SHP77 treated with DMSO at 0.1 percent for 48 hours (cell line): ENCODE data around the gene PKMYT1.
A peak's percentile ranks its signal among the peaks of the same experiment; 100 is the strongest.

Experiments used
- DNase-seq: peaks from one replicate; lab custom pipeline; 2025; lab: John Stamatoyannopoulos, UW

The PKMYT1 gene

GRCh38 chr16:2973093-2973492 lies 7.2 kb downstream of the PKMYT1 start:
- DNase-seq, result no peak

- no peak for DNase-seq
Observed at GRCh38 chr16:2971985-2972784, 8.1 kb downstream of the PKMYT1 start.

DNA sequence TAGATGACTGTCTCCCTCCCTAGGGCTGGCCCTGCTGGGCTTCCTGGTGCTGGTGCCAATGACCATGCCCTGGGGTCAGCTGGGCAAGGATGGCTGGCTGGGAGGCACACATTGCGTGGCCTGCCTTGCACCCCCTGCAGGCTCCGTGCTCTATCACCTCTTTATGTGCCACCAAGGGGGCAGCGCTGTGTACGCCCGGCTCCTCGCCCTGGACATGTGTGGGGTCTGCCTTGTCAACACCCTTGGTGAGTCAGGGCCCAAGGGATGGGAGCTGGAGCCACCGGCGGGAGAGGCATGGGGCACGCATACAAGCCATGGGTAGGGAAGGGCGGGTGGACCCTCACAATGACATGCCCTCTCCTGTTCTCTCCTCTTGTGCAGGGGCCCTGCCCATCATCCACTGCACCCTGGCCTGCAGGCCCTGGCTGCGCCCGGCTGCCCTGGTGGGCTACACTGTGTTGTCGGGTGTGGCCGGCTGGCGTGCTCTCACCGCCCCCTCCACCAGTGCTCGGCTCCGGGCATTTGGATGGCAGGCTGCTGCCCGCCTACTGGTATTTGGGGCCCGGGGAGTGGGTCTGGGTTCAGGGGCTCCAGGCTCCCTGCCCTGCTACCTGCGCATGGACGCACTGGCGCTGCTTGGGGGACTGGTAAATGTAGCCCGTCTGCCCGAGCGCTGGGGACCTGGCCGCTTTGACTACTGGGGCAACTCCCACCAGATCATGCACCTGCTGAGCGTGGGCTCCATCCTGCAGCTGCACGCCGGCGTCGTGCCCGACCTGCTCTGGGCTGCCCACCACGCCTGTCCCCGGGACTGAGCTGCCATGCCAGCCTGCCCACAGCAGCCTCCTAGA lies 8.9 kb downstream of the PKMYT1 start:
- no peak for DNase-seq

- DNase-seq, result no peak
Observed at GRCh38 chr16:2970563-2970962, 9.7 kb downstream of the PKMYT1 start.

GRCh38 chr16:2969545-2970521 lies 10.4 kb downstream of the PKMYT1 start:
- DNase-seq, result peak; percentile 19

- DNase-seq, result peak; percentile 66
Observed at GRCh38 chr16:2968738-2969544, 11.3 kb downstream of the PKMYT1 start, which contains the start of gene PAQR4. Gene PAQR4 (plus strand): TSS chr16:2969348. CDS start chr16:2969675, 327 bp downstream.

GRCh38 chr16:2968368-2968737 lies 11.9 kb downstream of the PKMYT1 start:
- DNase-seq, result peak; percentile 1

DNA sequence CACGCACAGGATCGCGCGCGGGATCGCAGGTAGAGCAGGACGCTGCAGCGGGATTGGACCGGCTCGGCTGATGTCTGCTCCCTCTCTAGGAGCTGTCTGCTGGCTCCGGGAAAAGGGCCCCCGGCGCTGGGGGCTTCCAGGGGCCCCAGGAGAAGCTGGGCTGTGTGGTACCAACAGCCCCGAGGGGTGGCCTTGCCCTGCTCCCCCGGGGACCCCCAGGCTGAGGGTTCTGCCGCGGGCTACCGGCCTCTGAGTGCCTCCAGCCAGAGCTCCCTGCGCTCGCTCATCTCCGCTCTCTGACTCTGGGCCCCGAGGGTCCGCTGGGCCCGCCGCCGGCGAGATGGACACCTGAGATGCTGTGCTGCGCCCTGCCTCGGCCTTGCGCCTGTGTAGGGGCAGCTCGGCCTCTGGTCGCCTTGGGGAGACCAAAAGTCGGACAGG lies 12.5 kb downstream of the PKMYT1 start:
- DNase-seq, result no peak

DNA sequence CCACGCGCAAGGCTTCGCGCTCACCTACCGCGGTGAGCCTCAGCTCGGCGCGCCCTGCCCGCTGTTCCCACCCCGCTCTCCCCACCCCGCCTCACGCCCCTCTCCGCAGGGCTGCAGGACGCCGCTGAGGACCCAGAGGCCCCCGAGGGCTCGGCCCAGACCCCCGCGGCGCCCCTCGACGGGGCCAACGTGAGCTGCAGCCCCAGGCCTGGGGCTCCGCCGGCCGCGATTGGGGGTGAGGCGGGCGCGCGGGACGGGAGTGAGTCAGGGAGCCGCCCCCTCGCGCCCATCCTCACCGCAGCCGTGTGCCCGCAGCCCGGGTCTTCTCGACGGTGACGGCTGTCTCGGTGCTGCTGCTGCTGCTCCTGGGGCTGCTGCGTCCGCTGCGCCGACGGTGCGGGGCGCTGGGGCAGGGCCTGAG lies 13.0 kb downstream of the PKMYT1 start:
- no peak for DNase-seq

DNA sequence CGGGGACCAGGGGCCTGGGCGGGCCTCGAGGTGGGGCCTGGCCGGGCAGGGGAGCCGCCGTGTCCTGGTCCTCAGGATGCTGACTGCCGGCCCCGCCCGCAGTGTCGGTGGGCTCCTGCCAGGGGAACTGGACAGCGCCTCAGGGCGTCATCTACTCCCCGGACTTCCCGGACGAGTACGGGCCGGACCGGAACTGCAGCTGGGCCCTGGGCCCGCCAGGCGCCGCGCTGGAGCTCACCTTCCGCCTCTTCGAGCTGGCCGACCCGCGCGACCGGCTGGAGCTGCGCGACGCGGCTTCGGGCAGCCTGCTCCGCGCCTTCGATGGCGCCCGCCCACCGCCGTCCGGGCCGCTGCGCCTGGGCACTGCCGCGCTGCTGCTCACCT lies 13.4 kb downstream of the PKMYT1 start:
- DNase-seq, result no peak

DNA sequence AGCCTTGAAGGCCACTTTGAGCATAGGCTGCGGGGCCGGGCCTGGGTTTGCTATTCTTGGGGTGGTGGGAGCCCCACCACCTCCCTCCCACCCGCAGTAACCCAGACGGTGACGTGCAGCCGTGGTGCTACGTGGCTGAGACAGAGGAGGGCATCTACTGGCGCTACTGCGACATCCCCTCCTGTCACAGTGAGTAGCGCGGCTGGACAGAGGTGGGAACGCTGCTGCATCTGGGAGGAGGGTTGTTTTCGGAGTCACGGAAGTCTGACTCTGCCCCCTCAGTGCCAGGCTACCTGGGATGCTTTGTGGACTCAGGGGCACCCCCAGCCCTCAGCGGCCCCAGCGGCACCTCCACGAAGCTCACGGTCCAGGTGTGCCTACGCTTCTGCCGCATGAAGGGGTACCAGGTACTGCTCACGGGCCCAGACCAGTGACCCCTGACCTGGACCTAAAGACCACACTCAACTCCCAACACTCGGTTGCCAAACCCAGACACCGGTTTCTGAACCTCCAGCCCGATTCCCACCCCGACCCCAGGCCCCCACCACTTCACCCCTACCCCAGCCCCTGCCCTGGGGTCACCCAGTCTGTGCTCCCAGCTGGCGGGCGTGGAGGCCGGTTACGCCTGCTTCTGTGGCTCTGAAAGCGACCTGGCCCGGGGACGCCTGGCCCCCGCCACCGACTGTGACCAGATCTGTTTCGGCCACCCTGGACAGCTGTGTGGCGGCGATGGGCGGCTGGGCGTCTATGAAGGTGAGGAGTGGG lies 14.0 kb downstream of the PKMYT1 start:
- no peak for DNase-seq

DNA sequence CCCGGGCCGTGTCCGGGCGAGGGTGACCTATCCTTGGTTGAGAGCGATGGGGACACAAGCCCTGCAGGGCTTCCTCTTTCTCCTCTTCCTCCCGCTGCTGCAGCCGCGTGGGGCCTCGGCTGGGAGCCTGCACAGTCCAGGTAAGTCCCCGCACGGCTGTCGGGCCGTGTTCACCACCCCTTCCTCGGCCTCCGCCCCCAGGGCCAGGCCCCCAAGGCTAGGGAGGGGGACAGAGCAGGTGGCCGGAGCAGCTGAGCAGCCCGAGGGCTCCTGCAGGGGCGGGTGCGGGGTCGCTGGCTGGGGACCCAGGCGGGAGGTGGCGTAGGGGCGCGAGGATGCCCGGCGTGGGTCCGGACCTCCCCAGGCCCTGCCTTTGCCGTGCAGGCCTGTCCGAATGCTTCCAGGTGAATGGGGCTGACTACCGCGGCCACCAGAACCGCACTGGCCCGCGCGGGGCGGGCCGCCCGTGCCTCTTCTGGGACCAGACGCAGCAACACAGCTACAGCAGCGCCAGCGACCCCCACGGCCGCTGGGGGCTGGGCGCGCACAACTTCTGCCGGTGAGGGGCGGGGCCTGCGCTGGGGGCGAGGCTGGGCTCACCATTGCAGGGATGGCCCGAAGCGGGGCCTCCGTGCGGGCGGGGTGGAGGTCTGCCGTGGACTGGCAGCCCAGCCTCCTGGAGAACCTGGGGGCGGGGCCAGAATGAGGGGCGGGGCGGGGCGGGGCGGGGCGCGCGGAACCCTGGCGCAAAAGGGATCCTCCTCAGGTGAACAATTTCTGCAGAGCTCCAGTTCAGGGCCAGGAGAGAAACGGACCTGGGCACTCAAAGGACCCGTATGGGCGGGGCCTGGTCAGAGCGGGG lies 15.5 kb downstream of the PKMYT1 start:
- DNase-seq, result peak; percentile 28

DNA sequence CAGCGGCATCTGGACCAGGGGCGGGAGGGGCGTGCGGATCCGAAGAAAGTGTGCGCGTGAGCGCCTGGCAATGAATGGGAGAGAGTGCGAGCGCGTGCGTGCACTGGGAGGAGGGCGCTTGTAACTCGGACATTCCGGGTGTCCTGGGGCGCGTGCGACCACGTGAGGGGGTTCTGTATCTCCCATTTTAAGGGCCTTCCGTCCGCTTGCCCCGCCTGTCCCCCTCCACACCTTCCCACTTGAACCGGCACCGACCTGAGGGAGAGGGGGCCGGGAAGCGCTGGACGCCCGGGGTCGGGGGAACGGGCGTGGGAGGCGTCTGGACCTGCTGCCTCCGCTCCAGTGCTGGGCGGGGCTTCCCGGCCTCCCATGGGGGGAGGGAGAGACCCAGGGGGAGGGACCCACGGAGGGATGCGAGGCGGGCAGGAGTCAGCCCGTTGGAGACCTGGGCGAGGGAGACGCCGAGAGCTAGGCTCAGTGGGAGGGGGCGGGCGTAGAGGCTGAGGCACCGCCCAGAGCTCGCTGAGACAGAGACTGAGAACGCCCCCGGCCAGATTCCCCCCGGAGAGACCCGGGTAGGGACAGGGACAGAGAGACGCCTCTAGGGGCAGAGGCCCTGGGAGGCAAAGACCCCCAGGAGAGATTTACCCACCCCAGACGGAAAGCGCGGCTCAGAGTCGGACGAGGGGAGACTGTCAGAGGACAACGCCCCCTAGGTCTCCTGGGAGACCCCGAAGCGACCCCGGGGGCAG lies 16.3 kb downstream of the PKMYT1 start, which contains the start of gene KREMEN2:
Gene KREMEN2, plus strand, starts transcription at position 553 of the 752 bp plus-strand sequence. CDS start 246 bp downstream, outside the sequence.
- DNase-seq, result peak; percentile 39

GRCh38 chr16:2963074-2963722 lies 17.0 kb downstream of the PKMYT1 start:
- DNase-seq, result no peak

DNA sequence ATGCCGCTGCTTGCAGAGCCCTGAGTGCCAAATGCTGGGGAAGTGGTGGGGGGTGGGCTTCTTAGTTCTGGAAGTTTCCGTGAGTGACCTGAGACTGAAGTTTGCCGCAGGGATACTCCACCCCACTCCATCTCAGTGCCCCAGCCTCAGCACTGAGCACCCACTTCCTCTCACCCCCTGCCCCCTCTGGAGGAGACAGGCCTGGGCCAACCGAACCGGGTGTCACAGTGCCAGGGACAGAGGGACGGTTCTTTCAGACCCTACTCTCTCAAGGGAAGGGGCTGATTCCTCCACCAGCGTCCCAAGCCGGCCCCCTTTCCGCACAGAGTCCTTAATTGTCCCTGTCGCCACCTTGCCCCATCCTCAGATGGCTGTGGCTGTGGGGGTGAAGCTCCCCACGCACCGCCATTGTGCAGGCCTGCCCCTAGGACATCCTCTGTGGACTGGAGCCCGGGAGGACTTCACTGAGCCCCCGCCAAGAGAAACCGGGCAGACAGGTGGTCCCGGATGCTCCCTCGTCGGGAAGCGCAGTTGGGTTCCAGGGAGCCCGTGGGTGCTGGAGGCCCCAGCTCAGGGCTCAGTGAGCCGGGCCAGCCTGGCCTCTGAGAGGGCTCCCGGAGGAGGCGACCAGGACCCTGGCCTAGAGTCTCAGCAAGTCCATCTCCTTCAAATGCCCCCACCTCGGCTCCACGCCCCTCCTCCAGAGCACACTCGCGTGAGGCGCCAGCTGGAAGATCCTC lies 17.7 kb downstream of the PKMYT1 start:
- no peak for DNase-seq

GRCh38 chr16:2960183-2961010 lies 19.8 kb downstream of the PKMYT1 start:
- DNase-seq, result no peak
